ENCODE data around the gene ZNF432. TPM values are rescaled to one million over a fixed set of nuclear protein-coding genes. Genes with fewer than 3 reads are reported as not detected.

The ZNF432 gene
- total and polyA plus RNA-seq, 2 of the 13 experiments (the other 11 are each of a cell fraction or from before 2014, with no cell fraction given) = 4.1 to 8.7 TPM

DNA sequence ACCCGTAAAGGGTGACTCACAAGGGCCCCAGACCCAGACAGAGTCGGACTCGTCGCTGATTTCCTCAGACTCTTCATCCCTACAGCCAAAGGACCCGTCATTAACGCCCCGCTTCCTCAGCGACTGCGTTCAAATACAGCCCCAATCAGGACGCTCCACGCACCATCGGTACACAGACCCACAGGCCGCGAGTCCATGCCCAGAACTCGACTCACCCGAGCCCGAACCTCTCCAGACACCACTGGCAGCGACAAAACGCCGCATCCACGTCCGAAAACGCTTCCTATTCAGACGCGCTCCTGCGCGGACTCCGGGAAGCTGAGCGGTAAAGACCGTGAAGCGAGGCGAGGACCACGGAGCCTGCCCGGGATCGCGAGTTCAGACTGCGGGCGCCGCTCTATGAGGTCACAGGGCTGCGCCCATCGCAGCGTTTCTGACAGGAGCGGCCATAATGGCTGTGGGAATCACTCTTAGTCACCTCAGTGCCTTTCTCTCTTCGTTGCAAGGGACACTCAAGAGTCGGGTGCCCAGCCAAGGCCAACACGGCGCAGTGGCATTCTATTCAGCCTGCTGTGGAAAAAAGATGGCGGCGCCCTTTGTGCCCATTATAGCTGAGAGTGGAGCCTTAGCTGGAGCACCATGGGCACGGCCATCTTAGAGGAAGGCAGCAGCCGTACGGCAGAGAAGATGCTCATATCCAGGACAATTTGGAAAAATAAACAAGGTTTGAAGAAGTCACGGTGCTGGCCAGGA, 20.4 kb downstream of the ZNF432 start, which contains the start of gene ZNF614 (continued):
- TF ChIP-seq, protein P1, sequence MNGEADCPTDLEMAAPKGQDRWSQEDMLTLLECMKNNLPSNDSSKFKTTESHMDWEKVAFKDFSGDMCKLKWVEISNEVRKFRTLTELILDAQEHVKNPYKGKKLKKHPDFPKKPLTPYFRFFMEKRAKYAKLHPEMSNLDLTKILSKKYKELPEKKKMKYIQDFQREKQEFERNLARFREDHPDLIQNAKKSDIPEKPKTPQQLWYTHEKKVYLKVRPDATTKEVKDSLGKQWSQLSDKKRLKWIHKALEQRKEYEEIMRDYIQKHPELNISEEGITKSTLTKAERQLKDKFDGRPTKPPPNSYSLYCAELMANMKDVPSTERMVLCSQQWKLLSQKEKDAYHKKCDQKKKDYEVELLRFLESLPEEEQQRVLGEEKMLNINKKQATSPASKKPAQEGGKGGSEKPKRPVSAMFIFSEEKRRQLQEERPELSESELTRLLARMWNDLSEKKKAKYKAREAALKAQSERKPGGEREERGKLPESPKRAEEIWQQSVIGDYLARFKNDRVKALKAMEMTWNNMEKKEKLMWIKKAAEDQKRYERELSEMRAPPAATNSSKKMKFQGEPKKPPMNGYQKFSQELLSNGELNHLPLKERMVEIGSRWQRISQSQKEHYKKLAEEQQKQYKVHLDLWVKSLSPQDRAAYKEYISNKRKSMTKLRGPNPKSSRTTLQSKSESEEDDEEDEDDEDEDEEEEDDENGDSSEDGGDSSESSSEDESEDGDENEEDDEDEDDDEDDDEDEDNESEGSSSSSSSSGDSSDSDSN (CRISPR knock-in tag; IDR thresholded peaks at IDR 0.05) = peak; percentile 66
- TF ChIP-seq KDM4B (CRISPR knock-in tag; IDR thresholded peaks at IDR 0.05) (no peak; the same call in 1 of the 2 replicates), NCOR1 (IDR thresholded peaks at IDR 0.05; ENCODE audit: borderline replicate concordance, low read length) (no peak), PTBP1 (IDR thresholded peaks at IDR 0.05; ENCODE audit: low read depth, low read length, poor library complexity, severe bottlenecking) (no peak), ATF7 (IDR thresholded peaks at IDR 0.05) (no peak), ATF7 (CRISPR knock-in tag; IDR thresholded peaks at IDR 0.05) (peak; percentile 57; the same call in 1 of the 2 replicates), THAP11 (CRISPR knock-in tag; IDR thresholded peaks at IDR 0.05) (peak; percentile 89), NFYB (CRISPR knock-in tag; IDR thresholded peaks at IDR 0.05) (0 out of 2 replicates have a peak, but pooled peaks have one; percentile 37), YY1 (IDR thresholded peaks at IDR 0.05; ENCODE audit: insufficient read depth, insufficient replicate concordance, low read depth, low read length) (peak; percentile 98), ZNF343 (CRISPR knock-in tag; IDR thresholded peaks at IDR 0.05) (peak; percentile 89; the same call in 1 of the 2 replicates), ISL2 (CRISPR knock-in tag; IDR thresholded peaks at IDR 0.05) (no peak), SMC3 (IDR thresholded peaks at IDR 0.05; ENCODE audit: low read length) (no peak), REPIN1 (CRISPR knock-in tag; IDR thresholded peaks at IDR 0.05; ENCODE audit: borderline replicate concordance, low read depth) (peak; percentile 95)
- TF ChIP-seq, protein P2, sequence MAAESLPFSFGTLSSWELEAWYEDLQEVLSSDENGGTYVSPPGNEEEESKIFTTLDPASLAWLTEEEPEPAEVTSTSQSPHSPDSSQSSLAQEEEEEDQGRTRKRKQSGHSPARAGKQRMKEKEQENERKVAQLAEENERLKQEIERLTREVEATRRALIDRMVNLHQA (CRISPR knock-in tag; IDR thresholded peaks at IDR 0.05) = no peak
- TF ChIP-seq, protein P3, sequence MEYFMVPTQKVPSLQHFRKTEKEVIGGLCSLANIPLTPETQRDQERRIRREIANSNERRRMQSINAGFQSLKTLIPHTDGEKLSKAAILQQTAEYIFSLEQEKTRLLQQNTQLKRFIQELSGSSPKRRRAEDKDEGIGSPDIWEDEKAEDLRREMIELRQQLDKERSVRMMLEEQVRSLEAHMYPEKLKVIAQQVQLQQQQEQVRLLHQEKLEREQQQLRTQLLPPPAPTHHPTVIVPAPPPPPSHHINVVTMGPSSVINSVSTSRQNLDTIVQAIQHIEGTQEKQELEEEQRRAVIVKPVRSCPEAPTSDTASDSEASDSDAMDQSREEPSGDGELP (IDR thresholded peaks at IDR 0.05; ENCODE audit: borderline replicate concordance, low read depth) = no peak
- TF ChIP-seq, protein P4, sequence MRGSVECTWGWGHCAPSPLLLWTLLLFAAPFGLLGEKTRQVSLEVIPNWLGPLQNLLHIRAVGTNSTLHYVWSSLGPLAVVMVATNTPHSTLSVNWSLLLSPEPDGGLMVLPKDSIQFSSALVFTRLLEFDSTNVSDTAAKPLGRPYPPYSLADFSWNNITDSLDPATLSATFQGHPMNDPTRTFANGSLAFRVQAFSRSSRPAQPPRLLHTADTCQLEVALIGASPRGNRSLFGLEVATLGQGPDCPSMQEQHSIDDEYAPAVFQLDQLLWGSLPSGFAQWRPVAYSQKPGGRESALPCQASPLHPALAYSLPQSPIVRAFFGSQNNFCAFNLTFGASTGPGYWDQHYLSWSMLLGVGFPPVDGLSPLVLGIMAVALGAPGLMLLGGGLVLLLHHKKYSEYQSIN (CRISPR knock-in tag; IDR thresholded peaks at IDR 0.05; ENCODE audit: borderline replicate concordance) = no peak
